Measurements from ENCODE around the gene REEP6. TPM values are rescaled to one million over a fixed set of nuclear protein-coding genes. Genes with fewer than 3 reads are reported as not detected.

Gene REEP6
- total and polyA plus RNA-seq, 2 of the 8 experiments (the other 6 are each of a cell fraction or from before 2014, with no cell fraction given), result 12.6 to 20.7 TPM

DNA sequence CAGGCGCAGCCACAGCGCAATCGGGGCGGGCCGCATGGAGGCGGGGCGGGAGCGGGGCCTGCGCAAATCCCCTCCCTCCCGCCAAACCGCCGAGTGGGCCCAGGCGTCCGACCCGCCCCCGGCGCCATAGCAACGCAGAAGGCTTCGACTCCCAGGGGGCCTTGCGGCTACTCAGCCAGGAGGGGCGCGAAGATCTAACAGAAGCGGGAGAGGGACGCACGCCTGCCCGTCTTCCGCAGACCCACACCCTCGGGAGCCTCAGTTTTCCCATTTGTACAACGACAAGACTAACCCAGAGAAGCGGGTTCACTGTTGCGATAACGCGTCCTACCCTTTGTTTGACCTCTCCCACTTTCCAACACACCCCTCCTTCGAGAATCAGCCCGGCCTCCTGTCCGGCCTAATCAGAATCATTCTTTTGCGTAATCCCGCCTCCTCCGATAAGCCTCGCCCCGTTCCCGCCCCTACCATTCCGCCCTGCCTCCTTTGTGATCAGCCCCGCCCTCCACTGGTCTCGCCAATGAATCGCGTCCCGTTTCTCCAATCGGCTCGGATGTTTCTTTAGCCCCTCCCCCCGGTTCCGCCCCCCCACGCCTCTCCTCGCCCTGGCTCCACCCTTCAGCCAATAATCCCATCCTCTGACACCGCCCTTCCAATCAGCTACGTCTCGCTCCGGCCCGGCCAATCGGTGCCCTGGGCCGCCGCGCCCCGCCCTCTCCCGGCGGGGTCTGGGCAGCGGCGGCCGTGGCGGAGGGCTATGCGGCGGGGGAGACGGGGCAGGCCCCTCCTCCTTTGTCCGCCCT lies 469 bp upstream of the REEP6 start, which contains the start of gene PCSK4 (continued):
- TF ChIP-seq, protein P1, sequence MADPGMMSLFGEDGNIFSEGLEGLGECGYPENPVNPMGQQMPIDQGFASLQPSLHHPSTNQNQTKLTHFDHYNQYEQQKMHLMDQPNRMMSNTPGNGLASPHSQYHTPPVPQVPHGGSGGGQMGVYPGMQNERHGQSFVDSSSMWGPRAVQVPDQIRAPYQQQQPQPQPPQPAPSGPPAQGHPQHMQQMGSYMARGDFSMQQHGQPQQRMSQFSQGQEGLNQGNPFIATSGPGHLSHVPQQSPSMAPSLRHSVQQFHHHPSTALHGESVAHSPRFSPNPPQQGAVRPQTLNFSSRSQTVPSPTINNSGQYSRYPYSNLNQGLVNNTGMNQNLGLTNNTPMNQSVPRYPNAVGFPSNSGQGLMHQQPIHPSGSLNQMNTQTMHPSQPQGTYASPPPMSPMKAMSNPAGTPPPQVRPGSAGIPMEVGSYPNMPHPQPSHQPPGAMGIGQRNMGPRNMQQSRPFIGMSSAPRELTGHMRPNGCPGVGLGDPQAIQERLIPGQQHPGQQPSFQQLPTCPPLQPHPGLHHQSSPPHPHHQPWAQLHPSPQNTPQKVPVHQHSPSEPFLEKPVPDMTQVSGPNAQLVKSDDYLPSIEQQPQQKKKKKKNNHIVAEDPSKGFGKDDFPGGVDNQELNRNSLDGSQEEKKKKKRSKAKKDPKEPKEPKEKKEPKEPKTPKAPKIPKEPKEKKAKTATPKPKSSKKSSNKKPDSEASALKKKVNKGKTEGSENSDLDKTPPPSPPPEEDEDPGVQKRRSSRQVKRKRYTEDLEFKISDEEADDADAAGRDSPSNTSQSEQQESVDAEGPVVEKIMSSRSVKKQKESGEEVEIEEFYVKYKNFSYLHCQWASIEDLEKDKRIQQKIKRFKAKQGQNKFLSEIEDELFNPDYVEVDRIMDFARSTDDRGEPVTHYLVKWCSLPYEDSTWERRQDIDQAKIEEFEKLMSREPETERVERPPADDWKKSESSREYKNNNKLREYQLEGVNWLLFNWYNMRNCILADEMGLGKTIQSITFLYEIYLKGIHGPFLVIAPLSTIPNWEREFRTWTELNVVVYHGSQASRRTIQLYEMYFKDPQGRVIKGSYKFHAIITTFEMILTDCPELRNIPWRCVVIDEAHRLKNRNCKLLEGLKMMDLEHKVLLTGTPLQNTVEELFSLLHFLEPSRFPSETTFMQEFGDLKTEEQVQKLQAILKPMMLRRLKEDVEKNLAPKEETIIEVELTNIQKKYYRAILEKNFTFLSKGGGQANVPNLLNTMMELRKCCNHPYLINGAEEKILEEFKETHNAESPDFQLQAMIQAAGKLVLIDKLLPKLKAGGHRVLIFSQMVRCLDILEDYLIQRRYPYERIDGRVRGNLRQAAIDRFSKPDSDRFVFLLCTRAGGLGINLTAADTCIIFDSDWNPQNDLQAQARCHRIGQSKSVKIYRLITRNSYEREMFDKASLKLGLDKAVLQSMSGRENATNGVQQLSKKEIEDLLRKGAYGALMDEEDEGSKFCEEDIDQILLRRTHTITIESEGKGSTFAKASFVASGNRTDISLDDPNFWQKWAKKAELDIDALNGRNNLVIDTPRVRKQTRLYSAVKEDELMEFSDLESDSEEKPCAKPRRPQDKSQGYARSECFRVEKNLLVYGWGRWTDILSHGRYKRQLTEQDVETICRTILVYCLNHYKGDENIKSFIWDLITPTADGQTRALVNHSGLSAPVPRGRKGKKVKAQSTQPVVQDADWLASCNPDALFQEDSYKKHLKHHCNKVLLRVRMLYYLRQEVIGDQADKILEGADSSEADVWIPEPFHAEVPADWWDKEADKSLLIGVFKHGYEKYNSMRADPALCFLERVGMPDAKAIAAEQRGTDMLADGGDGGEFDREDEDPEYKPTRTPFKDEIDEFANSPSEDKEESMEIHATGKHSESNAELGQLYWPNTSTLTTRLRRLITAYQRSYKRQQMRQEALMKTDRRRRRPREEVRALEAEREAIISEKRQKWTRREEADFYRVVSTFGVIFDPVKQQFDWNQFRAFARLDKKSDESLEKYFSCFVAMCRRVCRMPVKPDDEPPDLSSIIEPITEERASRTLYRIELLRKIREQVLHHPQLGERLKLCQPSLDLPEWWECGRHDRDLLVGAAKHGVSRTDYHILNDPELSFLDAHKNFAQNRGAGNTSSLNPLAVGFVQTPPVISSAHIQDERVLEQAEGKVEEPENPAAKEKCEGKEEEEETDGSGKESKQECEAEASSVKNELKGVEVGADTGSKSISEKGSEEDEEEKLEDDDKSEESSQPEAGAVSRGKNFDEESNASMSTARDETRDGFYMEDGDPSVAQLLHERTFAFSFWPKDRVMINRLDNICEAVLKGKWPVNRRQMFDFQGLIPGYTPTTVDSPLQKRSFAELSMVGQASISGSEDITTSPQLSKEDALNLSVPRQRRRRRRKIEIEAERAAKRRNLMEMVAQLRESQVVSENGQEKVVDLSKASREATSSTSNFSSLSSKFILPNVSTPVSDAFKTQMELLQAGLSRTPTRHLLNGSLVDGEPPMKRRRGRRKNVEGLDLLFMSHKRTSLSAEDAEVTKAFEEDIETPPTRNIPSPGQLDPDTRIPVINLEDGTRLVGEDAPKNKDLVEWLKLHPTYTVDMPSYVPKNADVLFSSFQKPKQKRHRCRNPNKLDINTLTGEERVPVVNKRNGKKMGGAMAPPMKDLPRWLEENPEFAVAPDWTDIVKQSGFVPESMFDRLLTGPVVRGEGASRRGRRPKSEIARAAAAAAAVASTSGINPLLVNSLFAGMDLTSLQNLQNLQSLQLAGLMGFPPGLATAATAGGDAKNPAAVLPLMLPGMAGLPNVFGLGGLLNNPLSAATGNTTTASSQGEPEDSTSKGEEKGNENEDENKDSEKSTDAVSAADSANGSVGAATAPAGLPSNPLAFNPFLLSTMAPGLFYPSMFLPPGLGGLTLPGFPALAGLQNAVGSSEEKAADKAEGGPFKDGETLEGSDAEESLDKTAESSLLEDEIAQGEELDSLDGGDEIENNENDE (IDR thresholded peaks at IDR 0.05; ENCODE audit: insufficient replicate concordance, low read length), result no peak
- no peak for TF ChIP-seq RFX5 (IDR thresholded peaks at IDR 0.05; ENCODE audit: borderline replicate concordance, low read depth, low read length)
- TF ChIP-seq ASH2L (IDR thresholded peaks at IDR 0.05; ENCODE audit: low read length), result no peak
- no peak for TF ChIP-seq TAF7 (optimal IDR thresholded peaks at IDR 0.05; ENCODE audit: borderline replicate concordance, low read depth, low read length)
- TF ChIP-seq NRF1 (IDR thresholded peaks at IDR 0.05; ENCODE audit: low read depth, low read length), result no peak
- TF ChIP-seq HDAC6 (IDR thresholded peaks at IDR 0.05; ENCODE audit: low read depth, low read length), result no peak
- peak in 1 of 2 experiments; percentile 51; a peak in 1 of 4 replicates for TF ChIP-seq HDAC2 (IDR thresholded peaks at IDR 0.05; ENCODE audit: borderline replicate concordance in 1 of 2, low read depth in 2 of 2, low read length in 2 of 2)

Measured in H1 (cell line).